LoVo (cell line): ENCODE results near the gene MEFV.

Source experiments
- DNase-seq: peaks from one replicate; pipeline ENCODE4 v3.0.0-alpha.2; 2016; ENCODE audit warnings: low spot score

The MEFV gene

DNA sequence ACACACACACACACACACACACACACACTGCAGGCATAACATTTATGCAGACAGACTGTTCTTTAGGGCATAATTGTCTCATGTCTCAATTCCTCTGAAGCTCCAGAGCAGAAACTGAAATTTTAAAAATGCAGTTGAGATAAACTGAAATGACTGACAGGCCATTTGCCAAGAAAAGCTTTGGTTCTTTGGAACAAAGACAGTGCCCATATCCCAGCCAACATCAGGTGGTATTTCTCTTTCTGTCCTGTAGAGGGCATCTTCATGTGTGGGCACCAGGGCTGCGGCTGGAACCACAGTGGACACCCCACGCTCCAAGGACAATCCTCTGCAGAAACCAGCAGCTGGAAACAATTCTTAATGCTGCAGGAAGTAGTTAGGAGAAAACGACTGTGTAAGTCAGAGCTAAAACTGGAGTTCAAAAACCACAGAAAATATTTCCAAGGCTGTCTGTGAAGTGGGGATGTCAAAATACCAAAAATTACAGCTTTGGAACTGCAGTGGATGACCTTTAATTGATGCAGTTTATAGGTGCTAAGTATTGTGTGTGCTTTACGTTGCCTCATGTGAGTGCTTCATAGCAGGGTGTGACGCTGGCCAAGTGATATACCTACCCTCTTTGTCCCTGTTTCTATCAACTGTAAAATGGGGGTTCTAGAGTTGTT lies 10.6 kb upstream of the MEFV start:
- peak; percentile 37 for DNase-seq

DNA sequence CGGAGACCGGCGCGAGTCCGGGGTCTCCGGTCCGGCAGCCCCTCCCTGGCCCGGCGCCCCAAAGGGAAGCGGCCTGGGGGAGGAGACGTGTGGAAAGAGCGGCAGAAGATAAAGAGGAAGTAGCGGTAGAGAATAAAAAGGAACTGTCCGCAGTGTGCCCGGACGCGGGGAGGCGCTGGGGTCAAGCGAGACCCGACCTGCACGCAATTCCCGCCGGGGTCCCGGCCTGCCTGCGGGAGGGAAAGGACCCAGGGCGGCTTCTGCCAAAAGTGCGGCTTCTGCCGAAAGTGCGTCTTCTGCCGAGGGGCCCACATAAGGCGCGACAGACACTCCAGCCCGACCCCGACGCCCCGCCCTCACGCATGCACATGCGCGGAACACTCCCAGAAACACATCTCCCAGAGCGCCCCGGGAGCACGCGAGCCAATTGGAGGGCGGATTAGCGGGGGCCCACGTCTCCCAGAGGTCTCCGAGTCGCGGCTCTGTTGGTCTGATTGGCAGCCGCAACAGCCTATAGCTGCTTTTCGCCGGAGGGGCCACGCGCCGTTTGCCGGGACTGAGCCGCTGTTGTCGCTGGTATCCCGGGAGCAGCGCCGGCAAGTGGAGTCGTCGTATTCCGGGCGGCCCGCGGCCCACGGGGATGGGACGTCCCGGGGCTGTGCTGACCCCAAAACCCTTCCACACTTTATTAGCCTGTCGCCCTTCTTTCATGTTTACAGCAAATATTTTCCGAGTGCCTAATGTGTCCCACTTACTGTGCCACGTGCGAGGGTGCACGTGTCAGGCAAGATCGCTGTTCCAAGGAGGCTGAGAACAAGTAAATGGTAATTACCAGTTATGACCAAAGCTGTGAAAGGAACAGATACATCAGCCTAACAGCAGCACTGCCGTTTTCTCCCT lies 8.0 kb upstream of the MEFV start:
- DNase-seq, result peak; percentile 98

DNA sequence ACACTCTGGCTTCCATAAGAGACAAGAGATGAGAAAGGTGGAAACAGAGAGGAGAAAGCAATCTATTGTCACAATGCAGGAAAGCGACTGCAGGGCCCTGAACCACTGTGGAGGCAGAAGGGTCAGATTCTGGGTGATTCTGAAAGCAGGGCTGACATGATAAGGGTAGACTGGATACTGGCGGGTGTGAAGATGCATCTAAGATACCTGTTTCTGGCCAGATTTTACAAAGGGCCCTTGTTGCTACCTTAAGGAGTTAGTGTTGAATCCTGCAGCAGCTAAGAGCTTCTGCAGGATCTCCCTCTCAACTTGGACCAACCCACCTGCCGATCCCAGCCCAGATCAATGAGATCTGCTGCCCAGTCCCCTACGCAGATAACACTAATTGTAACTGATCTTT lies 6.1 kb upstream of the MEFV start:
- DNase-seq, result no peak

DNA sequence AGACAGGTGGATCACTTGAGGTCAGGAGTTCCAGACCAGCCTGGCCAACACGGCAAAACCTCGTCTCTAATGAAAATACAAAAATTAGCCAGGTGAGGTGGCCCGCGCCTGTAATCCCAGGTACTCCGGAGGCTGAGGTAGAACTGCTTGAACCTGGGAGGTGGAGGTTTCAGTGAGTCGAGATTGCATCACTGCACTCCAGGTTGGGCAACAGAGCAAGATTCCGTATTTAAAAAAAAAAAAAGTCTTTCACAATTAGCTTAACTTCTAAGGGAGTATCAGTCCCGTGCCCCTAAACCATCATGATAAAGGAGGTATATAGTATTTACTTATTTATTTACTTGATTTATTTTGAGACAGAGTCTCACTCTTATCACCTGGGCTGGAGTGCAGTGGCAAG lies 3.4 kb upstream of the MEFV start:
- DNase-seq, result no peak

DNA sequence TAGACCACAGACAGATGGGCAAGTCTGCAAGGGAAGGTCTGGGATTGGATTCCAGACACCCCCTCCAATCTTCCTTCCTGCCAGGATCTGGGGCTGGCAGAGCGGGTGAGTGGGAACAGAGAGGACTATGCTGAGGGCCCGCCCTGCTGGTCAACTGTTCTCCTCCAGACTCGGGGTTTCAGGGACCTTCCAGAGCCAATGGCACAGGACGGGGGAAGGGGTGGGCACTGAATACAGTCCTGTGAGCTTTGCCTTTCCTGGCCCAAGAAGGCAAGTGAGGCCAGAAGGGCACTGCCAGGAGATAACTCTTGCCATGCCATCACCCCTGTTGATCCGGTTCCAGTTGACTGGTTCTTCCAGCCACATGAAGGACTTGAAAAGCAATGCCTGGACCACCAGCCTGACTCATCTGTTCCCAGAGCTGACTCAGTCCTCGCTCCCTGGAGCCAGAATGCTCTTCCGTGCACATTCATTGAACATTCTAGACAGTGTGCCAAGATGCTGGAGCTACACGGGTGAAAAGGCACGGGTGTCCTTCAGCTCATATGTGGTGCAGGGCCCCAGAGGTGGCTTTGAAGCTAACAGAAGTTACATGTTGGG lies 533 bp upstream of the MEFV start:
- DNase-seq, result no peak

DNA sequence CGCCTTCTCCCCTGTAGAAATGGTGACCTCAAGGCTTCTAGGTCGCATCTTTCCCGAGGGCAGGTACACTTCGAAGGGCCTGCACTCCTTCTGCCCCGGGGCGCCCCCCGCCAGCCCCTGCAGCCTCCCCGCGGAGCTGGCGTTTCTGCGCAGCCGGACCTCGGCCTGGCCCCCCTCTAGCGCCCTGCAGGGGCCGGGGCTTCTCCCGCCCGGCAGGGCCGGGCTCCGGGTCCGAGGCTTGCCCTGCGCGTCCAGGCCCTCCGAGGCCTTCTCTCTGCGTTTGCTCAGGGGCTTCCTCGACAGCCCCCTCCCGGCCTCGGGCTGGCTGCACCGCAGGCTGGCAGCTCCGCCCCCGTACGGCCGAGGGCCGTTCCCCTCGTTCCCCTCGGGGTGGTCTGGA lies 2.1 kb downstream of the MEFV start:
- DNase-seq, result no peak

DNA sequence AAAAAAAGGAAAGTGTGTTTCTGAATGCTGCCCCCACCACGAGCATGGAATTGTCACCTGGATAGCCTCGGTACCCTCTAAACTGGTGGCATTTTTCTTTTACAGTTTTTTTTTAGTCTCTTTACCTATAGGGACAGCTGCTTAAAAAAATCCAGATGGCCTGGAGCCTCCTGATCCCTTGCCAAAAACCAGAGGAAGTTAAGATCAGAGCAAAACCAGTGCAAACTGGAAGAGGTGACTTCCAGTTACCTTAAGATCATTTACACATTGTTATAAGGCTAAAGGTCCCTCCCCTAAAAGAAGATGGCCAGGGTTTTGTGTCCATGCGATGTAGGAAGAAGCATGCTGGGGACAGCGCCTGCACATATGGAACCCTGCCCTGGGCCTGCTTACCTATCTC lies 3.5 kb downstream of the MEFV start:
- DNase-seq, result no peak

DNA sequence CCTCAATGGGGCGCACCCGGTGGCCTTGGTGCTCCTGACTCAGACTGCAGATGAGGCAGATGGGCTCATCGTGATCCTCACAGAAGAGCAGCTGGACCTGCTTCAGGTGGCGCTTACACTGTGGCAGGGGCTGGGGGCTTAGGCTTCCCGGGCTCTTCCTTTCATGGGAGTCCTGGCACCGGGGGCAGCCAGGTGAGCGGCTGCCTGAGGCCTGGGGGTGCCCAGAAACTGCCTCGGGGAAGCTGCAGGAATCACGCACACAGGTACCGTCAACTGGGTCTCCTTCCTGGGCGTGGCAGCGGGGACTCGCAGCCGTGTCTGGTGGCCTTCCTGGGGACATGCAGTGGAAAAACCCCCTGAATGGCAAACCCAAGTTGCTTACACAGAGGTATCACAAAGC lies 7.0 kb downstream of the MEFV start:
- DNase-seq, result no peak

DNA sequence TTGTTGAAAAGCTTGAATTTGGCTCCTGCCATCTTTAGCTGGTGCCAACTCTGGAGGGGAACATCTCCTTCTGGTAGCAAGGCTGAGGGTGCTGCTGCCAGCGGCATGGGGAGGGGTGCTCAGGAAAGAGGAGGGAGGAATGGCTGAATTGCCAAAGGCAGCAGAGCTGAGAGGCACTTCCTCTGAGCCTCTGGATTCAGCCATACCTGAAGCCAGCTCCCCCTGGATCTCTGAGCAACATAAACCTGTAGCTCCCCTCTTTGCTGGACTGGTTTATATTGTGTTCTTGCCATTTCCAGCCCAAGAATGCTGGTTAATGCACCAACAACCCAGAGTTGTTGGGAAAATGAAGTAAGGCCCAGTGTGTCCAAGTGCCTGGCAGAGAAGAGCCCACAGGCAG lies 7.4 kb downstream of the MEFV start:
- DNase-seq, result no peak

DNA sequence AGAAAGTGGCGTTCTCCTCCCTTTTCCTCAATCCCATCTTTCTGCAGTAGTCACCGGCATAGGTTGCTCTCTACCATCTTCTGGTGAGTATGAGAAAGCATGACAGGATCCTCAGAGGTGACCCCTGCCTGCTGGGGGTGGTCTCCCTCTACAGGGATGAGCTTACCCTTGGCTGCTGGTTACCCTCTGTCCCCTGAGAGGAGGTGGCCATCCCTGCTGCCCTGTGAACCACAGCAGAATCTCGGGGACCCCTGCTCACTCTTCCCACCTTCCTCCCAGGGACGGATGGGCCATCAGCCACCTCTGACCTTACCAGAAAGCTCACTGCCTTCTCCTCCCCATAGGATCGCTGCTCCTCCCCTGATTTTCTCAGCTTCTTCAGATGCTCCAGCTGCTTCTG lies 7.8 kb downstream of the MEFV start:
- DNase-seq, result no peak

DNA sequence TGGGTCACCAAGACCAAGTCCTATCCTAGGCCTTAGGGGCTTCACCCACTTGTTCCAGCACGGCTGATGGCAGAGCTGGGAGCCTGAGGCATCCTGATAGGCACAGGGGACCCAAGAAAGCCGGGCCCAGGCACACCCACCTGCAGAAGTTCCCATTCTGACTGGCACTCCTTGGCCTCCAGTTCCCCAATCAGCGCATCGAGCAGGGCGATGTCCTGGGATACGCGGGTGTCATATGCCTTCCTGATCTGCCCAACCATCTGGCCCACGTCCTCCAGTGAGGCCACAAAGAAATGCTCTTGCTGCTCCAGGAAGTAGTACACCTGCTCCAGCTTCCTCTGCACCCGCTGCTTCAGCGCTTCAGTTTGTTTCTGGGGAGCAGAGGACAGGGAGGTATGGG lies 9.6 kb downstream of the MEFV start:
- no peak for DNase-seq

DNA sequence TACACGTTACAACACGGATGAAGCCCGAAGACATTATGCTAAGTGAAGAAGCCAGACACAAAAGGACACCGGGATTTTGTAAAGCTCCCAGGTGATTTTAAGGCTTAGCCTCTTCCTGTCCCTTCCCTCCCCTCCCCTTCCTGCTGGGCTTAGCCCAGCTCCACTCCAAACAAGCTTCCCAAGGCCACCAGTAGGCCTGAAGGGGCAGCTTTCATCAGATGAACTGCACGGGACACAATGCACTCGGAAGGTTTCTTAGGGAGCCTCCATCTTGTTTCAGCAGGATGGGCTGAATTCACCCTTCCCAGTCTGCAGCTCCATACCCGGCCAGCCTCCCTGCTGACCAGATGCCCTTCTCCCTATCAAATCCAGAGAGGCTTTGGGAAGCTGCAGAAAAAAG lies 10.4 kb downstream of the MEFV start:
- no peak for DNase-seq

DNA sequence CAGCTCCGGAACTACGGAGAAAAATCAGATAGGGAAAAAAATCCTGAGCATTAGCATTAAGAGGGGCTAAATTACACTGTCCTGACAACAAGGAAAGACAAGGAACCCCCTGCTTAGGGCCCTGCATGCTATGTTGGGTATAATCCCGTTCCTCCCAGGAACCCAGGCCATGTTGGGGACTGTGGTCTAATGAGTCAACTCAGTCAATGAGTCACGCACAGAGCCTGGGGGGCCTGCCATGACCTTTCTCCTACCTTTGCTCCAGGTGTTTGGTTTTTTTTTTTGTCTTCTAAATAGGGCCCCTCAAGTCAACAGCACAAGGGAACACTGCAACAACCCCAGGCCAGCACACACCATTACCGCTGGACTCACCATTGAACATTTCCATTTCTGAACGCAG lies 12.6 kb downstream of the MEFV start:
- DNase-seq, result no peak

DNA sequence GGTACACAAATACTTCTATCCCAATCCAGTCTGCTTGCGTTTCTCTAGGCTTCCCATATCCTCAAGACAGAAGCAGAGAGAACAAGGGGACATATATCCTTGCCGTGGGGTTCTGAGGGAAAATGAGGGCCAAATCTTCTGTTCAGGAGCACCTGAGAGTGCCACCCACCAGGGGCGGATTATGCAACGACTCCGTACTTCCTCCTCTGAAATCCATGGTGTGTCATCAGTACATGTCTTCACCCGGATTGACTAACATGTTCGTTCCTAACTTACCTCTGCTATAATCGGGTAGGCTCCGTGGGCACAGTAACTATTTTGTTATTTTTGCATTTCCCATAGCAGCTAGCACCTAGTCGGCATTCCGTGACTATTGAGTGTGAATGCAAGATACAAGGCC lies 13.7 kb downstream of the MEFV start:
- no peak for DNase-seq

DNA sequence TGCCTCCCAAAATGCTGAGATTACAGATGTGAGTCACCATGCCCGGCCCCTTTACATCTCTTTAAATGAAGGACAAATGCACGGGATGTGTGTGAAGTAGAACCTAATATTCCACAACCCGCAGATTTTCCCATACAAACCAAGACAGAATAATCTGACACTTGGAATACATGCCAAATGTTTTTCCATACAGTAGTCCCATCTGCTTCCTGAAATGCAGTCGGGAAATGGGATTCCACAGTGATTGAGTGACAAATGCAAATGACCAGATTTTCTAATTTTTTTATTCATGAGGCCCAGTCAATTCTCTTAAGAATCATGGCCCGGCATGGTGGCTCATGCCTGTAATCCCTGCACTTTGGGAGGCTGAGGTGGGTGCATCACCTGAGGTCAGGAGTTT lies 14.7 kb downstream of the MEFV start:
- no peak for DNase-seq

DNA sequence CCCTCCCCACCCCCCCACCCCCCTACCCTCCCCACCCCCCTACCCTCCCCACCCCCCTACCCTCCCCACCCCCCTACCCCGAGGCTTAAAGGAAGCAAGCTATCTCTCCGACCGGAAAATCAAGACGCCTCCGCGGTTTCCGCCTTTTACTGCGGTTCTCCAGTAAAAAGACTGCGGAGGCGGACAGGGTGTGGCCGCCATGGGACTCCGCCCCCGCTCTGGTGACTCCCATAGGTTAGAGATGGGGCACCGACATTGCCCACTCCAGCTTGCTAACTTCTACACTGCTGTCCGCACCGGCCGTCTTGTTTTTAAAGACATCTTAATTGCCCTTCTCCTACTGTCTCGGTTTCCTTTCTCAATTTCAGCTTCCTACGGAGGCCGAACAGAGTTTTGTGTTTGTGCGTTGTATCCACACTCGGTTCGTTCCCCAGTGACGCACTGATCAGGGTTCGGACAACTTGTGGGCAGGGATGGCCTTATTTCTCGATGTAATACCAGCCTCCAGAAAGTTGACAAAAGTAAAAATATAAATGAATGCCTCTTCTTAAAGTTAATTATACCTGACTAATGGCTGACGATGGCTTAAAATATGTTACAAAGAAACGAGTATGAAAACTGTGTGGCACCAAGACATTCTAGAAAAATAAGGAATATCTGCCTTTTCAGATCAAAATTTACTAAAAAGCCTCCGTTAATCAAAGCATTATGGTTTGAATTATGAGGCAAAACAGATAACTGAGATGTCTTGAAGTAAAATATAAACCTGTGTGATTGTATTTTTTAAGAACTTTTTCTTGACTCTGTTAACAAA lies 20.4 kb downstream of the MEFV start:
- DNase-seq, result peak; percentile 38

DNA sequence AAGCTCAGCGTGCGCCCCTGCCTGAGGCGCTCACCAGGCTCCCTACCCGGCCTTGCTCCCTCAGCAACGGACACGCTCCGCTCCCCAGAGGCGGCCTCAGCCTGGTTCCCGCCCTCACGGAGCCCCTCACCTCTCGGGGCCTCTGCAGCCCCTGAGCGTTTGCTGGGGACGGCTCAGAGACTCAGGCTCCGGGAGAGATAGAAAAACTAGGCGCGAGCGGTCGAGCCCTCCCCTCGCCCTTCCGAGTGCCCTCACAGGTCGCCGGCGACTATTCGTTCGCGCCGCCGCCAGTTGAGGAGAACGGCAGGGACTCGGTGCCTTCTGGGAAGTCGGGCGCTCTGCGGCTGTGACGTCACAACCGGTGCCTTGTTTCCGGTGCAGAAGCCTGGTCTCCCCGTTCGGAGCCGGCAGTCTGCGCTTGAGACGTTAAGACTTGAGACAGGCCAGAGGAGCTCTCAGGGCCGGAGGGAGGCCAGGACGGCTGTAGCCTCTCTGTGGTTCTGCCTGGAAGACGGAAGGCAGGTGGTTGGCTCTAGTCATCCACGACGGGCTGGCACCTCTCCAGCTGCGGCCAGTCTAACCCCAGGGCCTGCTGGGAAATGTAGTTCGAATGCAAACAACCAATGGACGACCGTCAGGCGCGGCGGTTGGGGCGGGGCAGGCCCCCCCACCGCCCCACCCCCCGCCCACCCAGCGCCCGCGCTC lies 21.4 kb downstream of the MEFV start, which contains the start of gene ZNF200:
Gene ZNF200, minus strand, starts transcription at position 302 of the 705 bp plus-strand sequence. CDS start 1,403 bp downstream, outside the sequence.
- peak; percentile 94 for DNase-seq

DNA sequence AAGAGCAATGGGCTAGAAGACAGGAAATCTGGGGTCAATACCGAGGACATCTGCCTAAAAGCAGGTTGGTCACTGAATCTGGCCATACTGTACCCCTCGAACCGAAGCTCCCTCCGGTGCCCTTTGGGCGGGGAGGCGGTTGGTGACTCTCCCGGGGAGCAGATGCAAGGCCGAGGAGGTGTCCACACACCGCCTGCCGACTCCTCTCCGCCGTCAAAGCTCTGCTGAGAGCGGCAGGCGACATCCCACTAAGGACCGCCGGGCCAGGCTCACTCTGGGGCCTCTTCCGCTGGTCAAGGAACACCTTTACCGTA lies 21.9 kb downstream of the MEFV start:
- DNase-seq, result no peak

DNA sequence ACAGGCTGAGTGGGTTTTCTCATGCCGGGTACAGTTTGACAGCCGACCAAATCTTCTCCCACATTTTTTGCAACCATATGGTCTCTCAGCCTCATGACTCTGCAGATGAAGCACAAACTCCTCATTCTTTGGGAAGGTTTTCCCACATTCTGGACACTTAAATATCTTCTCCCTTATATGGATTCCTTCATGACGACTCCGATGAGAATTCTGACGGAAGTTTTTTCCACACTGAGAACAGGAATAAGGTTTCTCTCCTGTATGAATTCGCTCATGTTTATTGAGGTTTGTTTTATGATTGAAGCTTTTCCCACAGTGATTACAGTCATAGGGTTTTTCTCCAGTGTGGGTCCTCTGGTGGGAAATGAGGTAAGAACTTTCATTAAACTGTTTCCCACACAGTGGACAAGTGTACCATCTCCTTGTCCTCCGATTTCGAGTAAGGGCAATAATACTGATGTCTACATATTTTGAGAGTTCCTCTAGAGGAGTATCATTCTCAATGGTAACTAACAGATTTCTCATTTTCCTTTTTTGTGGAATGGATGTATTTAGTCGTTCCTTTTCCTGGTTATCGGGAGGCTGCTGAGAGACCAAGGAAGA lies 32.4 kb downstream of the MEFV start:
- no peak for DNase-seq

DNA sequence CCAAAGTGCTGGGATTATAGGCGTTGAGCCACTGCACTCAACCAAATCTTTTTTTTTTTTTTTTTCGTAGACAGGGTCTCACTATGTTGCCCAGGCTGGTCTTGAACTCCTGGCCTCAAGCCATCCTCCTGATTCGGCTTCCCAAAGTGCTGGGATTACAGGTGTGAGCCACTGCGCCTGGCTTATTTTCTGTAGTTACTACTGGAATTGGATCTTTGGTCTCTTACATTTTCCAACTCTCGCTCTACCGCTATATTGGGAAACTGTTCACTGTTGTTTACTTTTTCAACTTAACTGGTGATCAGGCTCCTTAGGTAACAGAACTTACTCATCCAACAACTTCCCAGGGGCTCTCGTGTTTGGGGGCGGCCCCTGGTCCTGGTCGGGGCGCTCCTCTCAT lies 35.6 kb downstream of the MEFV start:
- DNase-seq, result no peak

DNA sequence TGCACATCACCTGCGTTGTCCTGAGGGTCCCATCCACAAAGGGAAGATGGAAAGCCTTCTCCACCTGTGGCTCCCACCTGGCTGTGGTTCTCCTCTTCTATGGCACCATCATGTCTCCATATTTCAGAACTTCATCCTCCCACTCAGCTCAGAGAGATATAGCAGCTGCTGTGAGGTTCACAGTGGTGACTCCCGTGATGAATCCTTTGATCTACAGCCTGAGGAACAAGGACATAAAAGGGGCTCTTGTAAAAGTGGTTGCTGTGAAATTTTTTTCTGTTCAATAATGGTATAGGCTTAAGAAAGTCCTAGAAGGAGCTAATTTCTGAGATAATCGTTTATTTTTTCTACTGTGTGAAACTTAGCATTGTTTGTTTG lies 40.2 kb downstream of the MEFV start:
- DNase-seq, result no peak
